ENCODE data around the gene DEGS1.

GRCh38 chr1:224149709-224150108 lies 33.3 kb upstream of the DEGS1 start:
- no peak for TF ChIP-seq MEF2A (IDR thresholded peaks at IDR 0.05; ENCODE audit: insufficient read depth, low read depth, low read length)
- no peak for TF ChIP-seq CTCF (IDR thresholded peaks at IDR 0.05 in 2 of 3, conservative IDR thresholded peaks at IDR 0.05 in 1 of 3; ENCODE audit: control insufficient read depth in 2 of 3, extremely low read depth in 1 of 3, insufficient read depth in 1 of 3, low read depth in 3 of 3, low read length in 3 of 3)
- TF ChIP-seq SREBF2 (IDR thresholded peaks at IDR 0.05; ENCODE audit: low read length), result no peak
- TF ChIP-seq POLR2A (IDR thresholded peaks at IDR 0.05; ENCODE audit: low read depth, low read length), result no peak
- no peak for TF ChIP-seq ZZZ3 (IDR thresholded peaks at IDR 0.05; ENCODE audit: control insufficient read depth, insufficient read length, low read depth)
- TF ChIP-seq MYC (IDR thresholded peaks at IDR 0.05; ENCODE audit: insufficient read depth, insufficient read length, insufficient replicate concordance, low read length, severe bottlenecking), result no peak
- no peak for TF ChIP-seq FOXK2 (IDR thresholded peaks at IDR 0.05)
- TF ChIP-seq PAX8 (IDR thresholded peaks at IDR 0.05), result no peak
- TF ChIP-seq EGR1 (IDR thresholded peaks at IDR 0.05; ENCODE audit: borderline replicate concordance in 1 of 2, low read depth in 2 of 2, low read length in 2 of 2), result no peak
- no peak for TF ChIP-seq RAD21 (IDR thresholded peaks at IDR 0.05; ENCODE audit: insufficient read depth, low read depth, low read length)
- TF ChIP-seq MEF2B (IDR thresholded peaks at IDR 0.05; ENCODE audit: partially characterized antibody, poor library complexity, severe bottlenecking), result no peak
- no peak for TF ChIP-seq ZNF217 (IDR thresholded peaks at IDR 0.05)
